Skin of body (tissue), 3 donors: ENCODE data around the gene SLC12A6. TPM values are rescaled to one million over a fixed set of nuclear protein-coding genes. Genes with fewer than 3 reads are reported as not detected.
"Not testable (repeated sequence)": the region's sequence is repeated elsewhere in the genome, so short reads cannot be mapped to it uniquely, and the experiment has no call there.

Source experiments
- DNase-seq: peaks from one replicate; lab custom pipeline; 2025; lab: John Stamatoyannopoulos, UW
- small RNA-seq: library from RNA; depleted of rRNA; stranded (forward); fragments of <200 nt; gene quantifications from one replicate; pipeline ENCODE3, GENCODE V24; 2014; ENCODE audit warnings: low replicate concordance
- total RNA-seq: library from RNA; depleted of rRNA; stranded (reverse); fragments of >200 nt; gene quantifications from one replicate; pipeline ENCODE4 v1.2.3, GENCODE V29; 2014

Gene SLC12A6
- total RNA-seq, 1 donor from 2014 or later = 18.3 TPM

- no peak for DNase-seq
Observed at GRCh38 chr15:34206011-34206410, 131.6 kb downstream of the SLC12A6 start.

GRCh38 chr15:34203936-34204335 is 133.6 kb downstream of the SLC12A6 start:
- no peak for DNase-seq

- no peak for DNase-seq
Observed at GRCh38 chr15:34203305-34203704, 134.3 kb downstream of the SLC12A6 start.

GRCh38 chr15:34193272-34193671 is 144.3 kb downstream of the SLC12A6 start:
- DNase-seq = not testable (repeated sequence)

GRCh38 chr15:34188711-34189110 is 148.9 kb downstream of the SLC12A6 start:
- no peak for DNase-seq

- DNase-seq = no peak
Observed at GRCh38 chr15:34185666-34186065, 151.9 kb downstream of the SLC12A6 start.

- DNase-seq = no peak
Observed at GRCh38 chr15:34182942-34183341, 154.6 kb downstream of the SLC12A6 start.

Small RNA genes lying within 50 kb of the gene (small RNA-seq; reads per million reads assigned to genes)
- not detected for gene MIR1233-1
- not detected for gene RF00019

Other genes with a start within 250 kb of the SLC12A6 start
- gene EMC7, start 235.9 kb downstream of the SLC12A6 start, total RNA-seq = 23.3 TPM
- 0.79 TPM for gene PGBD4, start 235.7 kb downstream of the SLC12A6 start, total RNA-seq
- 71.0 TPM for gene KATNBL1, start 127.7 kb downstream of the SLC12A6 start, total RNA-seq
- gene EMC4, start 112.8 kb downstream of the SLC12A6 start, total RNA-seq = 81.3 TPM
- gene NOP10, start 5.4 kb upstream of the SLC12A6 start, total RNA-seq = 68.3 TPM
- not detected for gene NUTM1, start 5.5 kb upstream of the SLC12A6 start, total RNA-seq
- gene LPCAT4, start 29.4 kb upstream of the SLC12A6 start, total RNA-seq = 7.6 TPM
- 41.5 TPM for gene GOLGA8A, start 100.0 kb upstream of the SLC12A6 start, total RNA-seq
- 12.3 TPM for gene GOLGA8B, start 245.9 kb upstream of the SLC12A6 start, total RNA-seq